CD4-positive, CD25-positive, alpha-beta regulatory T cell (primary cell): ENCODE results near the gene SLC1A3. TPM values are rescaled to one million over a fixed set of nuclear protein-coding genes. Genes with fewer than 3 reads are reported as not detected.

Experiments used
- ATAC-seq, 2 donors: fragments of 150-1000 bp; cut with Tn5 transposase; one replicate each; pipeline ENCODE4 v1.10.0; 2021; ENCODE audit warnings: low read depth in 2 of 2, moderate number of reproducible peaks in 2 of 2, moderate library complexity in 1 of 2
- DNase-seq, 3 donors: peaks; one replicate each; pipeline versions ENCODE4 v3.0.0 to v3.0.0-alpha.2; 2012 to 2022; ENCODE audit warnings: mixed read lengths in 1 of 3
- H3K27ac ChIP-seq: one replicate; pipeline ENCODE4 v1.7.0; 2013; ENCODE audit warnings: mild to moderate bottlenecking, low read length; ENCODE audit not compliant: insufficient read depth, poor library complexity, severe bottlenecking
- H3K27me3 ChIP-seq: one replicate; pipeline ENCODE4 v1.7.0; 2013; ENCODE audit warnings: low read length; ENCODE audit not compliant: control insufficient read depth, insufficient read depth
- H3K36me3 ChIP-seq: one replicate; pipeline ENCODE4 v1.7.0; 2013; ENCODE audit warnings: mild to moderate bottlenecking, low read length, moderate library complexity; ENCODE audit not compliant: control insufficient read depth, insufficient read depth
- H3K4me1 ChIP-seq: 2 replicates; pipeline ENCODE4 v1.7.0; 2013; ENCODE audit warnings: mild to moderate bottlenecking, low read length; ENCODE audit not compliant: insufficient read depth, control insufficient read depth, poor library complexity, severe bottlenecking
- H3K4me3 ChIP-seq: one replicate; pipeline ENCODE4 v1.7.0; 2013; ENCODE audit warnings: low read depth, mild to moderate bottlenecking, low read length, moderate library complexity
- H3K9me3 ChIP-seq, 2 experiments: 1 replicate in 1 of 2; 2 replicates in 1 of 2; pipeline ENCODE4 v1.7.0; 2013; ENCODE audit warnings: low read length in 2 of 2, mild to moderate bottlenecking in 1 of 2, moderate library complexity in 1 of 2; ENCODE audit not compliant: control insufficient read depth in 2 of 2
- H3K27ac Mint-ChIP-seq, 3 donors: one replicate each; pipeline ENCODE4 v1.8.0; 2020 to 2022; ENCODE audit warnings: mild to moderate bottlenecking in 3 of 3, mixed read lengths in 3 of 3, moderate library complexity in 2 of 3
- H3K27me3 Mint-ChIP-seq: one replicate; pipeline ENCODE4 v1.8.0; 2022; ENCODE audit warnings: mild to moderate bottlenecking, mixed read lengths
- H3K36me3 Mint-ChIP-seq: one replicate; pipeline ENCODE4 v1.8.0; 2020; ENCODE audit warnings: mixed read lengths
- H3K4me1 Mint-ChIP-seq, 4 donors: one replicate each; pipeline ENCODE4 v1.8.0; 2020 to 2022; ENCODE audit warnings: mixed read lengths in 4 of 4, mild to moderate bottlenecking in 1 of 4
- H3K4me3 Mint-ChIP-seq, 4 donors: one replicate each; pipeline ENCODE4 v1.8.0; 2020 to 2022; ENCODE audit warnings: mild to moderate bottlenecking in 4 of 4, mixed read lengths in 4 of 4, moderate library complexity in 3 of 4
- H3K9me3 Mint-ChIP-seq, 7 donors: one replicate each; pipeline ENCODE4 v1.8.0; 2020 to 2022; ENCODE audit warnings: mixed read lengths in 7 of 7, mild to moderate bottlenecking in 3 of 7, moderate library complexity in 2 of 7
- polyA plus RNA-seq, 4 donors: library from polyadenylated mRNA; unstranded; fragments of 300-500 nt; fragmentation: Illumina TruSeq; gene quantifications; one replicate each; pipeline ENCODE4 v1.2.3, GENCODE V29; 2021
- total RNA-seq: library from RNA; stranded (reverse); gene quantifications from one replicate; pipeline ENCODE4 v1.2.3, GENCODE V29; 2022

The SLC1A3 gene
- total and polyA plus RNA-seq, 5 donors from 2014 or later: not detected

- Mint-ChIP-seq H3K4me3 (no peak overlapping the region), H3K4me1 (no peaks in the 10 kb centered on the region), H3K27me3 (peaks cover 9% of the 10 kb centered on the region), H3K9me3 (peaks cover 0 to 1% (median 0%) of the 10 kb centered on the region in 7 donors), H3K36me3 (no peaks in the 10 kb centered on the region), H3K27ac (no peak overlapping the region)
- ATAC-seq (no peak), DNase-seq (no peak)
- Histone ChIP-seq H3K4me3 (no peak overlapping the region), H3K4me1 (no peaks in the 10 kb centered on the region), H3K36me3 (no peaks in the 10 kb centered on the region), H3K9me3 (no peaks in the 10 kb centered on the region), H3K27me3 (peaks cover 8% of the 10 kb centered on the region), H3K27ac (no peak overlapping the region)
Measured at GRCh38 chr5:36661456-36662220, 55.2 kb downstream of the SLC1A3 start.

DNA sequence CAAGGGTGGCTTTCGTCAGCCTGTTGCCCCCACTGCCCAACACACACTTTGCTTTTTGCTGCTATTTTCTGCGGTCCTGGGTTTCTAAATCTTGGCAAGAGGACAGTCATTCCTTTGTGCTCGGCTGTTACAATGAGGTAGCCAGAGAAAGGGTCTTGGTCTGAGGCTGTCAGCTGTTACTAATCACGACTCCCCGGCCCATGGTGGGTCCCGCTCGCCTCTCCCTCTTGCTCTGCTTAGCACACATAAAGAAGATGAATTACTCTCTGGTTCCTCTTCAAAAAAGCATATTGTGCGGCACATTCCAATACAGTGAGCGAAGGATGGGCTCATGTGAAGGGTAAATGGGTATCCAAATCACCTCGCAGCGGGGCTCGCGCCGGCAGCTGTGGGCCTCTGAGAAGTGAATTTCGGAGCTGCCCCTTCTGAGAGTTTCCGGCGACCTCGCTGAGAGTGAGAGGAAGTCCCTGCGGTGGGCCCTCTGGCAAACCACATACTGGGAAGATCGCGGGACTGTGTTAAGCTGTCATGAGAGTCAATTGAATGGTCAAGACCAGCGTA, 56.0 kb downstream of the SLC1A3 start:
- Mint-ChIP-seq H3K9me3 (peaks cover 0 to 1% (median 0%) of the 10 kb centered on the region in 7 donors), H3K36me3 (no peaks in the 10 kb centered on the region), H3K4me1 (no peaks in the 10 kb centered on the region), H3K27me3 (peaks cover 9% of the 10 kb centered on the region), H3K4me3 (no peak overlapping the region), H3K27ac (no peak overlapping the region)
- Histone ChIP-seq H3K27me3 (peaks cover 7% of the 10 kb centered on the region), H3K4me3 (no peak overlapping the region), H3K36me3 (no peaks in the 10 kb centered on the region), H3K4me1 (no peaks in the 10 kb centered on the region), H3K27ac (no peak overlapping the region), H3K9me3 (no peaks in the 10 kb centered on the region)
- ATAC-seq: no peak
- DNase-seq: no peak

DNA sequence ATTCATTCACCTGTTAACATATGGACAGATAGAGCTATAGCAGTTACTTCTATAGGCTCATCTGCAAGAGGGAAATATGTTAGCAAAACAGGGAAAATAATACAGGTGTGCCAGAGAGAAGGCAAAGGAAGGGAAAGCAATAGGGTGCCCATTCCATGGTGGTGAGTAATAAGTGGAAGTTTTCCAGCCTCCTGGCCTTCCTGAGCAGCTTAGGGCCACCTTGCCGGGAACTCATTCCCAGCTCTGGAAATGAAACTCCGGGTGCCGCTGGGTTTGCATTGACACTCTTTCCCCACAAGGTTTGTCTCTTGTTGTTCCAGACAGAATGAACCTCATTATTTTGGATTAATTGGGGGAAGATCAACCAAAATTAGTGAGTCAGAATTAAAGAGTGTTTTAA, 58.4 kb downstream of the SLC1A3 start:
- H3K27ac ChIP-seq: no peak overlapping the region
- no peak overlapping the region for H3K4me3 ChIP-seq
- H3K9me3 Mint-ChIP-seq: peaks cover 0 to 1% (median 0%) of the 10 kb centered on the region in 7 donors
- H3K27ac Mint-ChIP-seq: no peak overlapping the region
- ATAC-seq (no peak), DNase-seq (no peak)
- no peaks in the 10 kb centered on the region for H3K9me3 ChIP-seq
- H3K36me3 Mint-ChIP-seq: no peaks in the 10 kb centered on the region
- H3K4me1 Mint-ChIP-seq: no peaks in the 10 kb centered on the region
- peaks cover 9% of the 10 kb centered on the region for H3K27me3 Mint-ChIP-seq
- no peak overlapping the region for H3K4me3 Mint-ChIP-seq
- H3K4me1 ChIP-seq: no peaks in the 10 kb centered on the region
- no peaks in the 10 kb centered on the region for H3K36me3 ChIP-seq
- no peaks in the 10 kb centered on the region for H3K27me3 ChIP-seq

DNA sequence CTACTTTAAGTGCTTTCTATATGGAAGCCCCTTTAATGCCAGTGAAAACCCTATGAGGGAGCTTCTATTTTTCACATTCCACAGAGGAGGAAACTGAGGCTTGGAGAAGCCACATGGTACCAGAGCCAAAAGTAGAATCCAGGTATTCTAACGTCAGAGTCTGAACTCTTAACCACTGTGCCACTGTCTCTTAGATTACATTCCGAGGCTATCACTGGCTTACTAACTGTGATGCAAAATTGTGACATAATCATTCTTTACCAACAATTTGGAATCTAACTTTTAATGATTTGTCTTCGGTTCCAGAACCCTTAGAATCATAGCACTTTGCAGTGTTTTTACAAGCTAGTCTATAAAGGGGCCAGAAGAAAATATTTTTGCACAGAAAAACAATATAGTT, 59.2 kb downstream of the SLC1A3 start:
- H3K4me3 Mint-ChIP-seq: no peak overlapping the region
- no peak for ATAC-seq

GRCh38 chr5:36666274-36666673, 59.9 kb downstream of the SLC1A3 start:
- no peak overlapping the region for H3K27ac Mint-ChIP-seq
- peaks cover 14% of the 10 kb centered on the region for H3K27me3 Mint-ChIP-seq
- H3K9me3 ChIP-seq: no peaks in the 10 kb centered on the region
- no peaks in the 10 kb centered on the region for H3K4me1 Mint-ChIP-seq
- H3K27me3 ChIP-seq: no peaks in the 10 kb centered on the region
- H3K27ac ChIP-seq: no peak overlapping the region
- no peaks in the 10 kb centered on the region for H3K4me1 ChIP-seq
- H3K36me3 Mint-ChIP-seq: no peaks in the 10 kb centered on the region
- DNase-seq (no peak), ATAC-seq (no peak)
- H3K4me3 Mint-ChIP-seq: no peak overlapping the region
- H3K4me3 ChIP-seq: no peak overlapping the region
- peaks cover 0 to 1% (median 0%) of the 10 kb centered on the region in 7 donors for H3K9me3 Mint-ChIP-seq
- no peaks in the 10 kb centered on the region for H3K36me3 ChIP-seq

More for the DNA sequence above, 59.2 kb downstream of the SLC1A3 start:
- no peaks in the 10 kb centered on the region for H3K9me3 ChIP-seq
- no peaks in the 10 kb centered on the region for H3K4me1 ChIP-seq
- peaks cover 14% of the 10 kb centered on the region for H3K27me3 Mint-ChIP-seq
- no peak overlapping the region for H3K4me3 ChIP-seq
- H3K27ac ChIP-seq: no peak overlapping the region
- no peaks in the 10 kb centered on the region for H3K36me3 ChIP-seq
- H3K4me1 Mint-ChIP-seq: no peaks in the 10 kb centered on the region
- H3K36me3 Mint-ChIP-seq: no peaks in the 10 kb centered on the region
- H3K27ac Mint-ChIP-seq: no peak overlapping the region
- no peaks in the 10 kb centered on the region for H3K27me3 ChIP-seq
- DNase-seq: no peak
- peaks cover 0 to 1% (median 0%) of the 10 kb centered on the region in 7 donors for H3K9me3 Mint-ChIP-seq

DNA sequence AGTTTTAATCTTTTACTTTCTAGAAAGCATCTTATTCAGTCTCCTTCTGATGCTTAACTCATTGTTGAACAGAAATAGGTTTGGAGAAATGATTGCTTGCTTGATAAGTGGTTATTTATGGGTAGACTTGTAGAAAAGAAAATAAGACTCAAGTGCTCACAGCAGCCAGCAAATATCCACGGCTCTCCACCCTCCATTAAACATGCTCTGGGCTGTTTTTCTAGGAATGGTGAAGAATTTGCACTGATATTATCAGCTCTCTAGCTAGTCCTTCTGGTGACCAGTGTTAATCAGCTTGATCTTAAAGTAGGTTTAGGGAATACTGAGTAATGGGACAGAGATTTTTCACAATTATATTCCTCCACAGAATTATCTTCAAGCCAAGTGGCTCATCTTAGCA, 60.6 kb downstream of the SLC1A3 start:
- no peak for ATAC-seq
- Histone ChIP-seq H3K9me3 (no peaks in the 10 kb centered on the region), H3K36me3 (no peaks in the 10 kb centered on the region), H3K27me3 (no peaks in the 10 kb centered on the region), H3K4me3 (no peak overlapping the region), H3K4me1 (no peaks in the 10 kb centered on the region), H3K27ac (no peak overlapping the region)
- H3K4me3 Mint-ChIP-seq: no peak overlapping the region
- H3K4me1 Mint-ChIP-seq: no peaks in the 10 kb centered on the region
- peaks cover 14% of the 10 kb centered on the region for H3K27me3 Mint-ChIP-seq
- H3K27ac Mint-ChIP-seq: no peak overlapping the region
- DNase-seq: no peak
- H3K36me3 Mint-ChIP-seq: no peaks in the 10 kb centered on the region
- H3K9me3 Mint-ChIP-seq: peaks cover 0 to 1% (median 0%) of the 10 kb centered on the region in 7 donors

GRCh38 chr5:36667824-36668223, 61.4 kb downstream of the SLC1A3 start:
- ATAC-seq: no peak
- Histone ChIP-seq H3K27me3 (no peaks in the 10 kb centered on the region), H3K4me3 (no peak overlapping the region), H3K9me3 (no peaks in the 10 kb centered on the region), H3K36me3 (no peaks in the 10 kb centered on the region), H3K4me1 (no peaks in the 10 kb centered on the region), H3K27ac (no peak overlapping the region)
- H3K4me3 Mint-ChIP-seq: no peak overlapping the region
- H3K27me3 Mint-ChIP-seq: peaks cover 14% of the 10 kb centered on the region
- peaks cover 0 to 1% (median 0%) of the 10 kb centered on the region in 7 donors for H3K9me3 Mint-ChIP-seq
- no peaks in the 10 kb centered on the region for H3K4me1 Mint-ChIP-seq
- no peak for DNase-seq
- no peak overlapping the region for H3K27ac Mint-ChIP-seq
- no peaks in the 10 kb centered on the region for H3K36me3 Mint-ChIP-seq
